Sigmoid colon (tissue), 7 donors: ENCODE data around the gene TMEM231. TPM values are rescaled to one million over a fixed set of nuclear protein-coding genes. Genes with fewer than 3 reads are reported as not detected.

ENCODE experiments used
- DNase-seq: peaks from one replicate; pipeline ENCODE4 v3.0.0-alpha.2; 2019
- H3K27ac ChIP-seq, 4 donors: fragments of 200-600 bp; sonication (generic); one replicate each; pipeline ENCODE4 v1.5.1; 2016 to 2019; ENCODE audit warnings: mild to moderate bottlenecking in 1 of 4
- H3K27me3 ChIP-seq, 3 donors: fragments of 200-600 bp; sonication (generic); one replicate each; pipeline ENCODE4 v1.5.1; 2019; ENCODE audit warnings: mild to moderate bottlenecking in 1 of 3
- H3K36me3 ChIP-seq, 4 donors: fragments of 200-600 bp; sonication (generic); one replicate each; pipeline ENCODE4 v1.5.1; 2016 to 2019
- H3K4me1 ChIP-seq, 4 donors: fragments of 200-600 bp; sonication (generic); one replicate each; pipeline ENCODE4 v1.5.1; 2017 to 2019
- H3K4me3 ChIP-seq, 4 donors: fragments of 200-600 bp; sonication (generic); one replicate each; pipeline ENCODE4 v1.5.1; 2017 to 2019; ENCODE audit warnings: mild to moderate bottlenecking in 2 of 4, moderate library complexity in 1 of 4
- H3K9me3 ChIP-seq, 4 donors: fragments of 200-600 bp in 3 of 4; sonication (generic) in 3 of 4; one replicate each; pipeline versions ENCODE4 v1.5.1 to v1.6.1; 2013 to 2019
- CTCF ChIP-seq, 4 experiments: fragments of 450-650 bp in 3 of 4; fragments of 200-600 bp in 1 of 4; IDR thresholded peaks; one replicate each; pipeline ENCODE4 v1.5.1; 2016 to 2019; ENCODE audit warnings: antibody characterized with exemption in 4 of 4, mild to moderate bottlenecking in 3 of 4, moderate library complexity in 2 of 4
- EP300 ChIP-seq, 4 donors: sonication (generic); formaldehyde crosslinking; IDR thresholded peaks; one replicate each; pipeline ENCODE4 v1.6.1; 2017; ENCODE audit warnings: antibody characterized with exemption in 4 of 4
- POLR2A ChIP-seq, 2 donors: fragments of 450-650 bp; IDR thresholded peaks; one replicate each; pipeline ENCODE4 v1.6.1; 2016; ENCODE audit warnings: antibody characterized with exemption in 2 of 2, mild to moderate bottlenecking in 2 of 2, moderate library complexity in 2 of 2
- POLR2AphosphoS5 ChIP-seq, 4 donors: sonication (generic); formaldehyde crosslinking; IDR thresholded peaks; one replicate each; pipeline ENCODE4 v1.6.1; 2017; ENCODE audit warnings: antibody characterized with exemption in 4 of 4
- WGBS, 2 donors: extraction: QIAGEN DNeasy Blood & Tissue Kit; methylation state at CpG; one replicate each; pipeline ENCODE4 v1.1.7; 2013; 5-methylcytosine and 5-hydroxymethylcytosine counted together
- intact Hi-C: fragments of 100-400 bp; cut with DNase I; formaldehyde crosslinking; loops from one replicate; pipeline ENCODE4 v1.15.1; 2023
- polyA plus RNA-seq, 3 donors: library from polyadenylated mRNA; stranded (reverse); fragments of 200-250 nt; gene quantifications; one replicate each; pipeline ENCODE4 v1.2.3, GENCODE V29; 2013
- total RNA-seq, 4 donors: library from RNA; depleted of rRNA; stranded (reverse); fragments of >200 nt; gene quantifications; one replicate each; pipeline ENCODE4 v1.1.0, GENCODE V29; 2016
- donor health status: healthy with polysubstance abuse.
- donor health status: Bipolar disorder and iron deficiency.
- donor health status: healthy.

The TMEM231 gene
- total and polyA plus RNA-seq, 7 donors: 1.2 to 8.8 (median 4.3) TPM

GRCh38 chr16:75534560-75535205 lies 21.4 kb downstream of the TMEM231 start:
- Histone ChIP-seq H3K27me3 (no peaks in the 10 kb centered on the region), H3K36me3 (no peaks in the 10 kb centered on the region), H3K4me3 (peak overlapping the region in 1 of 4 donors; percentile 5), H3K9me3 (no peaks in the 10 kb centered on the region), H3K4me1 (no peaks in the 10 kb centered on the region), H3K27ac (peak overlapping the region in 1 of 4 donors; percentile 6)
- DNase-seq: no peak
- no peak for TF ChIP-seq EP300 (IDR thresholded peaks at IDR 0.05)
- no peak for TF ChIP-seq POLR2AphosphoS5 (IDR thresholded peaks at IDR 0.05)
- TF ChIP-seq POLR2A (IDR thresholded peaks at IDR 0.05): no peak
- TF ChIP-seq CTCF (IDR thresholded peaks at IDR 0.05): no peak
- WGBS, 2 donors: 60 to 85% methylated on average over 19 of the region's 19 CpGs
- intact Hi-C loops: no loop called here

GRCh38 chr16:75532791-75533190 lies 23.3 kb downstream of the TMEM231 start:
- H3K9me3 ChIP-seq: no peaks in the 10 kb centered on the region
- no peak for TF ChIP-seq CTCF (IDR thresholded peaks at IDR 0.05)
- TF ChIP-seq POLR2A (IDR thresholded peaks at IDR 0.05): no peak
- TF ChIP-seq EP300 (IDR thresholded peaks at IDR 0.05): no peak
- no peak for TF ChIP-seq POLR2AphosphoS5 (IDR thresholded peaks at IDR 0.05)
- H3K27me3 ChIP-seq: no peaks in the 10 kb centered on the region
- H3K4me3 ChIP-seq: no peak overlapping the region
- no peaks in the 10 kb centered on the region for H3K36me3 ChIP-seq
- H3K4me1 ChIP-seq: no peaks in the 10 kb centered on the region
- DNase-seq: no peak
- intact Hi-C loops: no loop called here
- 89% methylated on average over 2 of the region's 2 CpGs for WGBS, 2 donors
- no peak overlapping the region for H3K27ac ChIP-seq

- H3K4me3 ChIP-seq: no peak overlapping the region
- no peak for TF ChIP-seq EP300 (IDR thresholded peaks at IDR 0.05)
- no peak for TF ChIP-seq CTCF (IDR thresholded peaks at IDR 0.05)
- TF ChIP-seq POLR2A (IDR thresholded peaks at IDR 0.05): no peak
- TF ChIP-seq POLR2AphosphoS5 (IDR thresholded peaks at IDR 0.05): no peak
- DNase-seq: no peak
- intact Hi-C loops: no loop called here
- no peaks in the 10 kb centered on the region for H3K27me3 ChIP-seq
- H3K9me3 ChIP-seq: no peaks in the 10 kb centered on the region
- H3K36me3 ChIP-seq: no peaks in the 10 kb centered on the region
- WGBS, 2 donors: 87 to 90% methylated on average over 8 of the region's 8 CpGs
- no peaks in the 10 kb centered on the region for H3K4me1 ChIP-seq
- no peak overlapping the region for H3K27ac ChIP-seq
Measured at GRCh38 chr16:75532142-75532765, 23.8 kb downstream of the TMEM231 start.

- no peak overlapping the region for H3K4me3 ChIP-seq
- TF ChIP-seq POLR2AphosphoS5 (IDR thresholded peaks at IDR 0.05) (no peak), CTCF (IDR thresholded peaks at IDR 0.05) (no peak), EP300 (IDR thresholded peaks at IDR 0.05) (no peak), POLR2A (IDR thresholded peaks at IDR 0.05) (no peak)
- H3K27ac ChIP-seq: no peak overlapping the region
- 97% methylated on average over 29 of the region's 29 CpGs for WGBS, 2 donors
- H3K36me3 ChIP-seq: no peaks in the 10 kb centered on the region
- no peaks in the 10 kb centered on the region for H3K9me3 ChIP-seq
- H3K4me1 ChIP-seq: no peaks in the 10 kb centered on the region
- H3K27me3 ChIP-seq: no peaks in the 10 kb centered on the region
- DNase-seq: no peak
- intact Hi-C loops: no loop called here
Measured at GRCh38 chr16:75529959-75530358, 26.1 kb downstream of the TMEM231 start.
